AG10803 (cell line): ENCODE measurements around the gene ITFG1.

ENCODE experiments used
- DNase-seq: peaks from one replicate; pipeline ENCODE4 v3.0.0; 2010; ENCODE audit warnings: low read depth
- H3K4me3 ChIP-seq: 2 replicates; pipeline ENCODE4 v1.5.1; 2011; ENCODE audit warnings: mild to moderate bottlenecking, low read length, control low read depth
- CTCF ChIP-seq: conservative IDR thresholded peaks from 2 replicates; pipeline ENCODE4 v1.5.1; 2011; ENCODE audit warnings: mild to moderate bottlenecking, low read length, control low read depth, inconsistent platforms

ITFG1 gene

DNA sequence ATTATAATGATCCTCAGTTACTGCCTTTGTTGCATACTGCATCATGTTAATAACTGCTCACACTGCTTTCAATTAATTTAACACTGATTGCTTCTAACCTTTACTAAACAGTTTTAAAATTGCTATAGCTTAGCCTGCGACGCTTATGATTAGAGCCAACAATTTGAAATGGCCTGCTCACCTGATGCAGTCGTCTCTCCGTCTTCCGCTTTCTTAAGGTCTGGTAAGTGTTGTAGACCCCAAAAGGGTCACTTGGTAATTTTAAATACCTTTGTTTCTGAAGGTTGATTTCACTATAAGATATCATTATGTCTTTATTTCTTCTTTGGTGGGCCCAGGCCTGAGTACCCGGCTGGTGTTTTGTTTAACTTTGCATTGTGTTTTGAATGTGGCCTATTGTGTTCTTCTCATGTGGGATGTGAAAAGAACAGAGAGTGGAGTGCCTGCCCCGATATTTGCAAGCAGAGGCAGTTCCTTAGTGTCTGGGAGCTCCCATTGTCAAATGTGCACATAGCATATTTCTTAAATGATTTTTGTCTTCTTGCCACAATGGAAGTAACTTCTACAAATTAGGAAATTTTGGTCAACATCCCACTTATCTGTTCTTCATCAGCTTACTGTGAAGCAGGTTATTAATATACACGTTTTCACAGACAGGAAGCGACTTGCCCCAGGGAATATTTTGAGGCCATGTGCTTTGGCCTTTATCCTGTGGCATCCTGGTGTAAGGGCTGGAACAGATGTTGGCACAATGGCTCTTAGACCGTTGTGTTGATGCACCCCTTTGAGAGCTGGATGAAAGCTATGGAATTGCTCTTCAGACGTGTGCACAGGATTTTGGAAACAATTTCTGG, 3.1 kb upstream of the ITFG1 start:
- TF ChIP-seq CTCF, result no peak
- no peak overlapping the region for H3K4me3 ChIP-seq
- DNase-seq, result peak; percentile 16

- 0 out of 2 replicates have a peak, but pooled peaks have one; percentile 8 for TF ChIP-seq CTCF
- peak; percentile 50 for DNase-seq
- H3K4me3 ChIP-seq, result peak overlapping the region; percentile 98
Measured at GRCh38 chr16:47461598-47462266, 869 bp upstream of the ITFG1 start.

GRCh38 chr16:47460359-47460710, 528 bp downstream of the ITFG1 start:
- peak; percentile 16 for DNase-seq
- TF ChIP-seq CTCF, result no peak
- H3K4me3 ChIP-seq, result peak overlapping the region; percentile 98

- TF ChIP-seq CTCF, result no peak
- no peak for DNase-seq
- H3K4me3 ChIP-seq, result peak overlapping the region; percentile 98
Measured at GRCh38 chr16:47459603-47460002, 1.3 kb downstream of the ITFG1 start.

- no peak for DNase-seq
- no peak for TF ChIP-seq CTCF
- no peak overlapping the region for H3K4me3 ChIP-seq
Measured at GRCh38 chr16:47458331-47458730, 2.5 kb downstream of the ITFG1 start.

GRCh38 chr16:47449788-47450187, 11.1 kb downstream of the ITFG1 start:
- DNase-seq, result no peak
- TF ChIP-seq CTCF, result no peak
- no peak overlapping the region for H3K4me3 ChIP-seq
